Loucy (cell line): ENCODE measurements around the gene IFNE.

Experiments used
- EZH2phosphoT487 ChIP-seq: fragments of 200-600 bp; IDR thresholded peaks from 2 replicates; pipeline ENCODE4 v1.6.1; 2018; ENCODE audit warnings: antibody characterized with exemption, mild to moderate bottlenecking, moderate library complexity, borderline replicate concordance
- TF ChIP-seq, protein P1 (sequence below): fragments of 200-600 bp; sonication (generic); conservative IDR thresholded peaks from 2 replicates; pipeline ENCODE4 v1.5.1; 2014; ENCODE audit warnings: mild to moderate bottlenecking, antibody characterized with exemption, low read length

- TF ChIP-seq, protein P1, sequence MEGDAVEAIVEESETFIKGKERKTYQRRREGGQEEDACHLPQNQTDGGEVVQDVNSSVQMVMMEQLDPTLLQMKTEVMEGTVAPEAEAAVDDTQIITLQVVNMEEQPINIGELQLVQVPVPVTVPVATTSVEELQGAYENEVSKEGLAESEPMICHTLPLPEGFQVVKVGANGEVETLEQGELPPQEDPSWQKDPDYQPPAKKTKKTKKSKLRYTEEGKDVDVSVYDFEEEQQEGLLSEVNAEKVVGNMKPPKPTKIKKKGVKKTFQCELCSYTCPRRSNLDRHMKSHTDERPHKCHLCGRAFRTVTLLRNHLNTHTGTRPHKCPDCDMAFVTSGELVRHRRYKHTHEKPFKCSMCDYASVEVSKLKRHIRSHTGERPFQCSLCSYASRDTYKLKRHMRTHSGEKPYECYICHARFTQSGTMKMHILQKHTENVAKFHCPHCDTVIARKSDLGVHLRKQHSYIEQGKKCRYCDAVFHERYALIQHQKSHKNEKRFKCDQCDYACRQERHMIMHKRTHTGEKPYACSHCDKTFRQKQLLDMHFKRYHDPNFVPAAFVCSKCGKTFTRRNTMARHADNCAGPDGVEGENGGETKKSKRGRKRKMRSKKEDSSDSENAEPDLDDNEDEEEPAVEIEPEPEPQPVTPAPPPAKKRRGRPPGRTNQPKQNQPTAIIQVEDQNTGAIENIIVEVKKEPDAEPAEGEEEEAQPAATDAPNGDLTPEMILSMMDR, result no peak
- TF ChIP-seq EZH2phosphoT487, result no peak
These were observed 41.2 kb upstream of the IFNE start for GRCh38 chr9:21523021-21524014.
